ENCODE results near the gene SPOCK3.

DNA sequence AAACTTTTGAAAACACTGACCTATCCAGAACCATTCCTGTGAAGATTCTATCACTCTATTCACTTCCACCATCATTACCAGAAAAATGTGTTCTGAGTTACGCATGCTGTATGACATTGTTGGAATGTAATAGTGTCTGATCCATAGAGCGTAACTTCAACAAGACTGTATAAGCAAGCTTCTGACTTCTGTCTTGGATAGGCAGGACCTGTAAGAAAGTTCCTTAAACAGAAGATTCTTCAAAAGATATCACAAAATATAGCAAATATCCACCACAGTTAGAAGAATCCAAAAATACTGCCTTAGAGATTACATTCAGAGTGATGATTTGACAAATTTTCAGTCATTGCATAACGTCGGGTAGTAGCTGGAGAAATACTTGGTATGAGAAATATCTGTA lies 14.0 kb upstream of the SPOCK3 start:
- no peak for TF ChIP-seq CTCF (IDR thresholded peaks at IDR 0.05 in 4 of 5, conservative IDR thresholded peaks at IDR 0.05 in 1 of 5)
- TF ChIP-seq POLR2A (IDR thresholded peaks at IDR 0.05): no peak
